ENCODE results near the gene L3MBTL4. TPM values are rescaled to one million over a fixed set of nuclear protein-coding genes. Genes with fewer than 3 reads are reported as not detected.
"Not testable (repeated sequence)": the region's sequence is repeated elsewhere in the genome, so short reads cannot be mapped to it uniquely, and the experiment has no call there.

The L3MBTL4 gene
- total RNA-seq, 6 experiments from 2014 or later = not detected

DNA sequence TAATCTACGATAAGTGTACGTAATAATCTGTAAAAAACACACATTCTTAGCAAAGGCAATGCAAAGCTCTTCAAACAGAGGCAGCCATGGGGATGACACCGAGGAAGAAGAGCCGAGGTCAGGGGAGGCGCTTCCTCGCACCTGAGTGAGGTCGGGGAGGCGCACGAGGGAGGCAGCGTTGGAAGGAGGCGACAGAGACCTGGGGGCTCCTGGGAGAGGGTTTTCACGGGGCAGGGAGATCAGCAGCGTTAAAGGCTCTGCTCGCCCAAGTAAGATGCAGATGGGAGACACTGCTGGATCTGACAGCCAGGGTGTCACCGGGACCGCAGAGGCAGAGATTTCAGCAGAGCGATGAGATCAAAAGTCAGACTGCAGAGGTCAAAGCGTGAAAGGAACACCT lies 143.1 kb downstream of the L3MBTL4 start:
- Mint-ChIP-seq H3K4me3 (no peak overlapping the region), H3K27ac (no peak overlapping the region)

DNA sequence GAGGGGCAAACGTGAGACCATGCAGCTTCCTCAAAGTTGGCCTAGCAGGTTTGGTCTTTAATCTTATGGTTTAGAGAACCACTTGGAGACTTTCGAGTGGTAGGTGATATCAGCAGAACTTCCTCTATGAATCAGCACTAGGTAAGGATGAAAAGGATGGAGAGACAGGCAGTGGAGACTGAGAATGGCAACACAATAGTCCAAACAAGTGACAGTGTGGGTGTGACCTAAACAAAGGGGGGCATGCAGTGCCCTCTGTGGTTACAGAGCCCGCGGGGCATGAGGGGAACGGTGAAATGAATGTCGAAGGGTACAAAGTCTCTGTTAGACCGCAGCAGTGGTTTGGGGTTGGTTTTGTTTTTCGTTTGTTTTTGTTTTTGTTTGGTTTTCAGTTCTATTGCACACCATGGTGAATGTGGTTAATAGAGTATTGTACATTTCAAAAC lies 143.9 kb downstream of the L3MBTL4 start:
- no peaks in the 10 kb centered on the region for H3K4me1 Mint-ChIP-seq (ENCODE audit: low read depth)
- peaks cover 19% of the 10 kb centered on the region for H3K36me3 Mint-ChIP-seq (ENCODE audit: low read depth)
- H3K27me3 Mint-ChIP-seq (ENCODE audit: insufficient read depth) = peaks cover 2% of the 10 kb centered on the region; the same call in 1 of the 2 replicates
- no peak overlapping the region for H3K4me3 Mint-ChIP-seq
- TF ChIP-seq CTCF (IDR thresholded peaks at IDR 0.05) = no peak
- DNase-seq = no peak
- no peak overlapping the region for H3K27ac Mint-ChIP-seq
- H3K9me3 Mint-ChIP-seq = peaks cover 48% of the 10 kb centered on the region

More for the DNA sequence above, 143.1 kb downstream of the L3MBTL4 start:
- Mint-ChIP-seq H3K4me1 (ENCODE audit: low read depth) (no peaks in the 10 kb centered on the region), H3K9me3 (peaks cover 51% of the 10 kb centered on the region), H3K36me3 (ENCODE audit: low read depth) (peaks cover 19% of the 10 kb centered on the region), H3K27me3 (ENCODE audit: insufficient read depth) (peaks cover 2% of the 10 kb centered on the region)
- no peak for DNase-seq
- TF ChIP-seq CTCF (IDR thresholded peaks at IDR 0.05) = no peak

- Mint-ChIP-seq H3K27ac (no peak overlapping the region), H3K27me3 (ENCODE audit: insufficient read depth) (peaks cover 2% of the 10 kb centered on the region; the same call in 1 of the 2 replicates), H3K9me3 (peaks cover 38% of the 10 kb centered on the region), H3K4me3 (no peak overlapping the region), H3K36me3 (ENCODE audit: low read depth) (peaks cover 19% of the 10 kb centered on the region), H3K4me1 (ENCODE audit: low read depth) (no peaks in the 10 kb centered on the region)
- DNase-seq = no peak
- TF ChIP-seq CTCF (IDR thresholded peaks at IDR 0.05) = no peak
Measured at GRCh38 chr18:6269660-6270332, 144.9 kb downstream of the L3MBTL4 start.

- Mint-ChIP-seq H3K4me1 (ENCODE audit: low read depth) (no peaks in the 10 kb centered on the region), H3K27me3 (ENCODE audit: insufficient read depth) (no peaks in the 10 kb centered on the region), H3K36me3 (ENCODE audit: low read depth) (0 out of 2 replicates have a peak, but pooled peaks cover 11% of the 10 kb centered on the region), H3K4me3 (no peak overlapping the region), H3K27ac (no peak overlapping the region), H3K9me3 (peaks cover 43% of the 10 kb centered on the region)
- no peak for TF ChIP-seq CTCF (IDR thresholded peaks at IDR 0.05)
- DNase-seq = no peak
Measured at GRCh38 chr18:6266212-6266611, 148.5 kb downstream of the L3MBTL4 start.

DNA sequence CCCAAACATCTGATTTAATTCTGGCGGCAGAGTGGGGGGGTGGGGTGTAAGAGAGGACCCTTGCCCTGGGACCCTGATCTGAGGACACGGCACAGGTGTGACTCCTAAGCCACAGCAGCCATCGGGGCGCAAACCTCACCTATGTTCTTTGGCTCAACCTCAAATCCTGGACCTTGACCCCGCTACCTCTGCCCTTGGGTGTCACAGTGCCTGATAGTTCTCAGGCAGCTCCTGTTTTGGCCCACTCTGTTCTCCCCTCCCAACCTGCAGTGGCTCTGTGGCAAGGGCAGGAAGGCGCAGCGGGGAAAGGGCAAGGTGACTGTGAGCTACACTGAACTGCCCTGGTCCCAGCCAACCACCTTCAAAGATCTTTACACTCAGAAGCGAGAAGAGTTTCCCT lies 152.8 kb downstream of the L3MBTL4 start:
- no peak overlapping the region for H3K27ac Mint-ChIP-seq
- no peak for DNase-seq
- peaks cover 3% of the 10 kb centered on the region; the same call in 1 of the 2 replicates for H3K27me3 Mint-ChIP-seq (ENCODE audit: insufficient read depth)
- H3K4me1 Mint-ChIP-seq (ENCODE audit: low read depth) = no peaks in the 10 kb centered on the region
- H3K4me3 Mint-ChIP-seq = no peak overlapping the region
- H3K36me3 Mint-ChIP-seq (ENCODE audit: low read depth) = peaks cover 4% of the 10 kb centered on the region; the same call in 1 of the 2 replicates
- peaks cover 63% of the 10 kb centered on the region for H3K9me3 Mint-ChIP-seq
- no peak for TF ChIP-seq CTCF (IDR thresholded peaks at IDR 0.05)

GRCh38 chr18:6259324-6259723 lies 155.4 kb downstream of the L3MBTL4 start:
- not testable (repeated sequence) for H3K27me3 Mint-ChIP-seq (ENCODE audit: insufficient read depth); H3K4me1 Mint-ChIP-seq (ENCODE audit: low read depth); H3K27ac Mint-ChIP-seq; H3K36me3 Mint-ChIP-seq (ENCODE audit: low read depth); H3K4me3 Mint-ChIP-seq; DNase-seq
- peaks cover 82% of the 10 kb centered on the region for H3K9me3 Mint-ChIP-seq
